ENCODE results near the gene CA10.

The CA10 gene

GRCh38 chr17:51869387-51869786 is 289.1 kb downstream of the CA10 start:
- DNase-seq (ENCODE audit: low read depth in 2 of 2): no peak

GRCh38 chr17:51860954-51861561 is 297.5 kb downstream of the CA10 start:
- no peak for DNase-seq (ENCODE audit: low read depth in 2 of 2)

- DNase-seq (ENCODE audit: low read depth in 2 of 2): no peak
Measured at GRCh38 chr17:51857052-51857597, 301.4 kb downstream of the CA10 start.

GRCh38 chr17:51855806-51856205 is 302.7 kb downstream of the CA10 start:
- DNase-seq (ENCODE audit: low read depth in 2 of 2): no peak

- no peak for DNase-seq (ENCODE audit: low read depth in 2 of 2)
Measured at GRCh38 chr17:51853857-51854256, 304.7 kb downstream of the CA10 start.

GRCh38 chr17:51852603-51853002 is 305.9 kb downstream of the CA10 start:
- DNase-seq (ENCODE audit: low read depth in 2 of 2): no peak

- no peak for DNase-seq (ENCODE audit: low read depth in 2 of 2)
Measured at GRCh38 chr17:51850201-51850600, 308.3 kb downstream of the CA10 start.

- DNase-seq (ENCODE audit: low read depth in 2 of 2): no peak
Measured at GRCh38 chr17:51848451-51848850, 310.1 kb downstream of the CA10 start.

- no peak for DNase-seq (ENCODE audit: low read depth in 2 of 2)
Measured at GRCh38 chr17:51846566-51846965, 311.9 kb downstream of the CA10 start.

- DNase-seq (ENCODE audit: low read depth in 2 of 2): no peak
Measured at GRCh38 chr17:51845776-51846175, 312.7 kb downstream of the CA10 start.

- no peak for DNase-seq (ENCODE audit: low read depth in 2 of 2)
Measured at GRCh38 chr17:51842763-51843162, 315.8 kb downstream of the CA10 start.

- no peak for DNase-seq (ENCODE audit: low read depth in 2 of 2)
Measured at GRCh38 chr17:51841669-51842068, 316.8 kb downstream of the CA10 start.

GRCh38 chr17:51840688-51841087 is 317.8 kb downstream of the CA10 start:
- DNase-seq (ENCODE audit: low read depth in 2 of 2): no peak

GRCh38 chr17:51833620-51834019 is 324.9 kb downstream of the CA10 start:
- no peak for DNase-seq (ENCODE audit: low read depth in 2 of 2)

- no peak for DNase-seq (ENCODE audit: low read depth in 2 of 2)
Measured at GRCh38 chr17:51833045-51833444, 325.5 kb downstream of the CA10 start.

GRCh38 chr17:51830886-51831285 is 327.6 kb downstream of the CA10 start:
- no peak for DNase-seq (ENCODE audit: low read depth in 2 of 2)

GRCh38 chr17:51830451-51830850 is 328.1 kb downstream of the CA10 start:
- DNase-seq (ENCODE audit: low read depth in 2 of 2): no peak

- DNase-seq (ENCODE audit: low read depth in 2 of 2): no peak
Measured at GRCh38 chr17:51828901-51829300, 329.6 kb downstream of the CA10 start.

GRCh38 chr17:51827140-51827539 is 331.4 kb downstream of the CA10 start:
- DNase-seq (ENCODE audit: low read depth in 2 of 2): no peak

GRCh38 chr17:51820766-51821165 is 337.7 kb downstream of the CA10 start:
- no peak for DNase-seq (ENCODE audit: low read depth in 2 of 2)

- DNase-seq (ENCODE audit: low read depth in 2 of 2): no peak
Measured at GRCh38 chr17:51820252-51820651, 338.3 kb downstream of the CA10 start.

GRCh38 chr17:51819341-51820219 is 338.9 kb downstream of the CA10 start:
- no peak for DNase-seq (ENCODE audit: low read depth in 2 of 2)

- DNase-seq (ENCODE audit: low read depth in 2 of 2): no peak
Measured at GRCh38 chr17:51818777-51819176, 339.7 kb downstream of the CA10 start.
